CD14-positive monocyte (primary cell): ENCODE results near the gene POLD4. TPM values are rescaled to one million over a fixed set of nuclear protein-coding genes. Genes with fewer than 3 reads are reported as not detected.
A peak's percentile ranks its signal among the peaks of the same experiment; 100 is the strongest.

Experiments
- DNase-seq, 3 donors: peaks; one replicate each; pipeline ENCODE4 v3.0.0-alpha.2; 2011 to 2022
- H2AFZ ChIP-seq: 2 replicates; pipeline ENCODE4 v1.6.0; 2012; ENCODE audit warnings: mild to moderate bottlenecking, low read depth, low read length, inconsistent platforms; ENCODE audit not compliant: insufficient read depth, poor library complexity, severe bottlenecking
- H3K27ac ChIP-seq, 2 donors: 1 replicate in 1 of 2; 2 replicates in 1 of 2; pipeline ENCODE4 v1.5.1; 2012 to 2013; ENCODE audit warnings: low read length in 2 of 2, control low read depth in 1 of 2, inconsistent platforms in 1 of 2, low read depth in 1 of 2, mild to moderate bottlenecking in 1 of 2
- H3K27me3 ChIP-seq, 2 donors: one replicate each; pipeline versions ENCODE4 v1.6.0 to v1.6.1; 2011 to 2013; ENCODE audit warnings: low read length in 2 of 2; ENCODE audit not compliant: control insufficient read depth in 2 of 2, insufficient read depth in 2 of 2
- H3K36me3 ChIP-seq, 2 donors: replicated peaks in 1 of 2; 1 replicate in 1 of 2; 2 replicates in 1 of 2; pipeline versions ENCODE4 v1.5.1 to v1.6.1; 2012 to 2013; ENCODE audit warnings: low read length in 2 of 2, control low read depth in 1 of 2, inconsistent platforms in 1 of 2, mild to moderate bottlenecking in 1 of 2; ENCODE audit not compliant: insufficient read depth in 2 of 2, control insufficient read depth in 1 of 2
- H3K4me1 ChIP-seq, 2 donors: 1 replicate in 1 of 2; 2 replicates in 1 of 2; pipeline versions ENCODE4 v1.5.1 to v1.6.1; 2012 to 2013; ENCODE audit warnings: low read length in 2 of 2, control low read depth in 1 of 2, inconsistent platforms in 1 of 2, mild to moderate bottlenecking in 1 of 2, moderate library complexity in 1 of 2; ENCODE audit not compliant: insufficient read depth in 2 of 2, control insufficient read depth in 1 of 2
- H3K4me2 ChIP-seq: replicated peaks from 2 replicates; pipeline ENCODE3; 2012; ENCODE audit warnings: low read length, moderate library complexity, mild to moderate bottlenecking; ENCODE audit not compliant: poor library complexity, severe bottlenecking; ENCODE audit errors: extremely low read depth
- H3K4me3 ChIP-seq, 3 experiments: fragments of 200-600 bp in 1 of 3; sonication (generic) in 1 of 3; replicated peaks in 1 of 3; 1 replicate in 2 of 3; 2 replicates in 1 of 3; pipeline ENCODE4 v1.5.1; 2011 to 2013; ENCODE audit warnings: low read length in 3 of 3, mild to moderate bottlenecking in 3 of 3, control low read depth in 2 of 3, low read depth in 2 of 3, inconsistent platforms in 1 of 3, moderate library complexity in 1 of 3
- H3K79me2 ChIP-seq: 2 replicates; pipeline ENCODE4 v1.6.0; 2012; ENCODE audit warnings: mild to moderate bottlenecking, control low read depth, inconsistent platforms, low read length, moderate library complexity; ENCODE audit not compliant: insufficient read depth
- H3K9ac ChIP-seq: 2 replicates; pipeline ENCODE4 v1.6.0; 2017; ENCODE audit warnings: low read length, mild to moderate bottlenecking; ENCODE audit not compliant: insufficient read depth, poor library complexity, severe bottlenecking
- H3K9me3 ChIP-seq, 2 donors: replicated peaks in 1 of 2; 1 replicate in 1 of 2; 2 replicates in 1 of 2; pipeline versions ENCODE4 v1.5.1 to v1.6.1; 2012 to 2013; ENCODE audit warnings: low read length in 2 of 2, control low read depth in 1 of 2; ENCODE audit not compliant: control insufficient read depth in 1 of 2, insufficient read depth in 1 of 2
- H4K20me1 ChIP-seq: 2 replicates; pipeline ENCODE4 v1.6.0; 2012; ENCODE audit warnings: mild to moderate bottlenecking, low read length, control low read depth, moderate library complexity; ENCODE audit not compliant: insufficient read depth
- H3K27ac Mint-ChIP-seq, 7 donors: one replicate each; pipeline ENCODE4 v1.8.0; 2020; ENCODE audit warnings: mild to moderate bottlenecking in 7 of 7, mixed read lengths in 7 of 7, moderate library complexity in 6 of 7, inconsistent platforms in 2 of 7
- H3K27me3 Mint-ChIP-seq, 3 donors: one replicate each; pipeline ENCODE4 v1.8.0; 2021 to 2022; ENCODE audit warnings: low read depth in 3 of 3, mild to moderate bottlenecking in 3 of 3, mixed read lengths in 3 of 3, moderate library complexity in 3 of 3, inconsistent platforms in 1 of 3
- H3K36me3 Mint-ChIP-seq, 2 donors: one replicate each; pipeline ENCODE4 v1.8.0; 2020; ENCODE audit warnings: mixed read lengths in 2 of 2, inconsistent platforms in 1 of 2, mild to moderate bottlenecking in 1 of 2
- H3K4me1 Mint-ChIP-seq: one replicate; pipeline ENCODE4 v1.8.0; 2020; ENCODE audit warnings: mild to moderate bottlenecking, mixed read lengths
- H3K4me3 Mint-ChIP-seq, 2 donors: one replicate each; pipeline ENCODE4 v1.8.0; 2020; ENCODE audit warnings: mild to moderate bottlenecking in 2 of 2, mixed read lengths in 2 of 2, moderate library complexity in 1 of 2
- H3K9me3 Mint-ChIP-seq, 7 donors: one replicate each; pipeline ENCODE4 v1.8.0; 2020 to 2022; ENCODE audit warnings: mixed read lengths in 7 of 7, mild to moderate bottlenecking in 6 of 7, moderate library complexity in 6 of 7, inconsistent platforms in 2 of 7
- CTCF ChIP-seq: fragments of 200-600 bp; IDR thresholded peaks from one replicate; pipeline ENCODE4 v1.8.0; 2022; ENCODE audit warnings: antibody characterized with exemption, mild to moderate bottlenecking
- WGBS: methylation state at CpG from one replicate; pipeline ENCODE4 v1.1.5; 2013; ENCODE audit warnings: missing lambda C conversion rate; ENCODE audit not compliant: insufficient coverage; 5-methylcytosine and 5-hydroxymethylcytosine counted together
- intact Hi-C, 2 donors: fragments of 100-400 bp; cut with micrococcal nuclease; formaldehyde crosslinking; loops; one replicate each; pipeline versions ENCODE4 v1.15.0 to v1.15.1; 2023
- polyA plus RNA-seq, 3 donors: library from polyadenylated mRNA; depleted of rRNA in 1 of 3; unstranded in 2 of 3; stranded (reverse) in 1 of 3; fragments of 300-500 nt in 2 of 3; fragments of >200 nt in 1 of 3; fragmentation: Illumina TruSeq in 2 of 3; gene quantifications; 1 replicate in 2 of 3; 2 replicates in 1 of 3; pipeline ENCODE4 v1.2.3, GENCODE V29; 2012 to 2021

Gene POLD4
- polyA plus RNA-seq, 3 donors, result 157 to 205 (median 176) TPM

DNA sequence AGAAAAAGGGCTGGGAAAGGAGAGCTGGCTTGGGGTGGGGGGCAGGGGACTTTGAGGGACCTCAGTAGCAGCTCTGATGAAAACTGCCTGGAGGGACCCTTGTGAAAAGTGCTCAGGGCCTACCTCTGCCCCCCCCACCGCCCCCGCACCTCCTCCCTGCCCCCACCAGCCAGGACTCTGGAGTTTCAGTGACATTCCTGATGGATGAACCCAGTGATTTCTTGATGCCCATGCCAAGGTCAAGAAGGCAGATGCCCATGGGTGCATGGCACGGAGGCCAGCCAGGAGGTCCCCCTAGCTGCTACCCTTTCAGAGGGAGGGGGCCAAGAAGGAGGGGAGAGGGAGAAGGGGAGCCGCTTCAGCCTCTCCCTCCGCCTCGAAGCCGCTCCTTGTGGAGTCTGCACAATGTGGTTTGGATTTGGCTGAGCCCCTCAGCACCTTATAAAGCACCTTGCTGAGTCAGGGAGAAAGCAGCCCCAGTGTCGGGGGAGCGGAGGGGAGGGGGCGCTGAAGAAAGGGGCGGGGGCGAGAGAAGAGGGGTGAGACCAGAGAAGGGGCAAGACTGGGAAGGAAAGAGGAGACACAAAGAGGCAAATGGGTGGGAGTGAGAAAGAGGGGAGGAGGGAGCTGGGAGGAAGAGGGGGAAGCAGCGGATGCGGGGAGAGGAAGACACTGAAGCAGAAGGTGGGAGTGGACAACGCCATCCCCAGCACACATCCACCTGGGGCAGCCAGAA lies 22.1 kb upstream of the POLD4 start:
- no peaks in the 10 kb centered on the region for H3K27me3 ChIP-seq
- Mint-ChIP-seq H3K27ac (peak overlapping the region in 1 of 7 donors; percentile 13), H3K9me3 (peaks cover 0 to 2% (median 0%) of the 10 kb centered on the region in 7 donors), H3K4me3 (peak overlapping the region in 1 of 2 donors; percentile 26), H3K4me1 (peaks cover 50% of the 10 kb centered on the region), H3K27me3 (peaks cover 6 to 12% (median 9%) of the 10 kb centered on the region in 3 donors), H3K36me3 (peaks cover 0 to under 1% of the 10 kb centered on the region in 2 donors)
- DNase-seq, result no peak
- no peak overlapping the region for H2AFZ ChIP-seq
- H3K9me3 ChIP-seq, result no peaks in the 10 kb centered on the region
- peaks cover 52 to 60% of the 10 kb centered on the region in 2 donors for H3K4me1 ChIP-seq
- peaks cover 14% of the 10 kb centered on the region for H3K79me2 ChIP-seq
- intact Hi-C loops, result no loop called here
- WGBS, result 0% methylated on average over 1 of the region's 15 CpGs
- no peaks in the 10 kb centered on the region for H3K36me3 ChIP-seq
- no peak overlapping the region for H3K27ac ChIP-seq
- no peak overlapping the region for H3K4me2 ChIP-seq
- H3K4me3 ChIP-seq, result no peak overlapping the region
- no peak overlapping the region for H3K9ac ChIP-seq
- H4K20me1 ChIP-seq, result peaks cover 5% of the 10 kb centered on the region
- no peak for TF ChIP-seq CTCF

GRCh38 chr11:67374571-67375281 lies 21.4 kb upstream of the POLD4 start:
- H3K9me3 ChIP-seq, result no peaks in the 10 kb centered on the region
- TF ChIP-seq CTCF, result no peak
- intact Hi-C loops, result loop anchor here in 1 of 2 donors (5.0 kb wide), 1 partner anchor 102 kb away; no protein-coding TSS in a partner anchor
- Mint-ChIP-seq H3K27ac (peak overlapping the region in 6 of 7 donors; percentile 30 to 94 (median 82)), H3K27me3 (peaks cover 6 to 15% (median 10%) of the 10 kb centered on the region in 3 donors), H3K4me1 (peaks cover 54% of the 10 kb centered on the region), H3K4me3 (peak overlapping the region; percentile 88 to 92), H3K9me3 (peaks cover 0 to 2% (median 0%) of the 10 kb centered on the region in 7 donors), H3K36me3 (peaks cover 2 to 3% of the 10 kb centered on the region in 2 donors)
- H3K4me3 ChIP-seq, result peak overlapping the region in 1 of 3 experiments; percentile 82
- no peaks in the 10 kb centered on the region for H3K27me3 ChIP-seq
- no peak overlapping the region for H2AFZ ChIP-seq
- WGBS, result no CpG with 5 or more reads among the region's 9 CpGs
- peak overlapping the region; percentile 93 for H3K4me2 ChIP-seq
- no peaks in the 10 kb centered on the region for H3K36me3 ChIP-seq
- peak overlapping the region; percentile 25 to 77 for H3K27ac ChIP-seq
- H3K4me1 ChIP-seq, result peaks cover 50 to 60% of the 10 kb centered on the region in 2 donors
- DNase-seq, result no peak
- H4K20me1 ChIP-seq, result peaks cover 6% of the 10 kb centered on the region
- no peak overlapping the region for H3K9ac ChIP-seq
- peaks cover 20% of the 10 kb centered on the region for H3K79me2 ChIP-seq
